ENCODE data around the gene TPD52L1. TPM values are rescaled to one million over a fixed set of nuclear protein-coding genes. Genes with fewer than 3 reads are reported as not detected.

TPD52L1 gene
- total and polyA plus RNA-seq, 2 experiments from 2014 or later = 22.8 to 24.0 TPM

DNA sequence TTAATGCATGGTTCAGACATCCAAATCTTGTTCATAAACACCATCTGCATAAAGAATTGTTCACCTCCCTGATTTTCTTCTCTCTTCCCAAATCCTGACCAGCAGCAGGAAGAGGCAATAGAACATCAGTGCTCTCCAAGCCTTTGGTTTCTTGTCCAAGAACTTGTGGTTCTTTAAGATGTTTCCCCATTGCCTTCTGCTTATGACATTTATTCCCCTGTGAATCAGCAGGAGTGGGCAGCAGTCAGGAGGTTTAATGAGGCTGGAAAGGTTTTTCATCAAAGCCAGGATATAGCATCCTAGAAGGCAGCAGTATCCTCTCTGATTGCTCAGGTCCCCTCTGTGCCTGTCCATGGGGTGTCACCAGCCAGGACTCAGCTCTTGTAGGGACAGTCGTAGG lies 142.9 kb downstream of the TPD52L1 start (continued):
- TF ChIP-seq STAT1 (IDR thresholded peaks at IDR 0.05; ENCODE audit: unreplicated experiment) = no peak
- TF ChIP-seq POLR2AphosphoS5 (IDR thresholded peaks at IDR 0.05; ENCODE audit: low read depth) = no peak
- no peak for TF ChIP-seq ZNF331 (CRISPR knock-in tag; IDR thresholded peaks at IDR 0.05; ENCODE audit: low read depth)
- TF ChIP-seq, protein P1, sequence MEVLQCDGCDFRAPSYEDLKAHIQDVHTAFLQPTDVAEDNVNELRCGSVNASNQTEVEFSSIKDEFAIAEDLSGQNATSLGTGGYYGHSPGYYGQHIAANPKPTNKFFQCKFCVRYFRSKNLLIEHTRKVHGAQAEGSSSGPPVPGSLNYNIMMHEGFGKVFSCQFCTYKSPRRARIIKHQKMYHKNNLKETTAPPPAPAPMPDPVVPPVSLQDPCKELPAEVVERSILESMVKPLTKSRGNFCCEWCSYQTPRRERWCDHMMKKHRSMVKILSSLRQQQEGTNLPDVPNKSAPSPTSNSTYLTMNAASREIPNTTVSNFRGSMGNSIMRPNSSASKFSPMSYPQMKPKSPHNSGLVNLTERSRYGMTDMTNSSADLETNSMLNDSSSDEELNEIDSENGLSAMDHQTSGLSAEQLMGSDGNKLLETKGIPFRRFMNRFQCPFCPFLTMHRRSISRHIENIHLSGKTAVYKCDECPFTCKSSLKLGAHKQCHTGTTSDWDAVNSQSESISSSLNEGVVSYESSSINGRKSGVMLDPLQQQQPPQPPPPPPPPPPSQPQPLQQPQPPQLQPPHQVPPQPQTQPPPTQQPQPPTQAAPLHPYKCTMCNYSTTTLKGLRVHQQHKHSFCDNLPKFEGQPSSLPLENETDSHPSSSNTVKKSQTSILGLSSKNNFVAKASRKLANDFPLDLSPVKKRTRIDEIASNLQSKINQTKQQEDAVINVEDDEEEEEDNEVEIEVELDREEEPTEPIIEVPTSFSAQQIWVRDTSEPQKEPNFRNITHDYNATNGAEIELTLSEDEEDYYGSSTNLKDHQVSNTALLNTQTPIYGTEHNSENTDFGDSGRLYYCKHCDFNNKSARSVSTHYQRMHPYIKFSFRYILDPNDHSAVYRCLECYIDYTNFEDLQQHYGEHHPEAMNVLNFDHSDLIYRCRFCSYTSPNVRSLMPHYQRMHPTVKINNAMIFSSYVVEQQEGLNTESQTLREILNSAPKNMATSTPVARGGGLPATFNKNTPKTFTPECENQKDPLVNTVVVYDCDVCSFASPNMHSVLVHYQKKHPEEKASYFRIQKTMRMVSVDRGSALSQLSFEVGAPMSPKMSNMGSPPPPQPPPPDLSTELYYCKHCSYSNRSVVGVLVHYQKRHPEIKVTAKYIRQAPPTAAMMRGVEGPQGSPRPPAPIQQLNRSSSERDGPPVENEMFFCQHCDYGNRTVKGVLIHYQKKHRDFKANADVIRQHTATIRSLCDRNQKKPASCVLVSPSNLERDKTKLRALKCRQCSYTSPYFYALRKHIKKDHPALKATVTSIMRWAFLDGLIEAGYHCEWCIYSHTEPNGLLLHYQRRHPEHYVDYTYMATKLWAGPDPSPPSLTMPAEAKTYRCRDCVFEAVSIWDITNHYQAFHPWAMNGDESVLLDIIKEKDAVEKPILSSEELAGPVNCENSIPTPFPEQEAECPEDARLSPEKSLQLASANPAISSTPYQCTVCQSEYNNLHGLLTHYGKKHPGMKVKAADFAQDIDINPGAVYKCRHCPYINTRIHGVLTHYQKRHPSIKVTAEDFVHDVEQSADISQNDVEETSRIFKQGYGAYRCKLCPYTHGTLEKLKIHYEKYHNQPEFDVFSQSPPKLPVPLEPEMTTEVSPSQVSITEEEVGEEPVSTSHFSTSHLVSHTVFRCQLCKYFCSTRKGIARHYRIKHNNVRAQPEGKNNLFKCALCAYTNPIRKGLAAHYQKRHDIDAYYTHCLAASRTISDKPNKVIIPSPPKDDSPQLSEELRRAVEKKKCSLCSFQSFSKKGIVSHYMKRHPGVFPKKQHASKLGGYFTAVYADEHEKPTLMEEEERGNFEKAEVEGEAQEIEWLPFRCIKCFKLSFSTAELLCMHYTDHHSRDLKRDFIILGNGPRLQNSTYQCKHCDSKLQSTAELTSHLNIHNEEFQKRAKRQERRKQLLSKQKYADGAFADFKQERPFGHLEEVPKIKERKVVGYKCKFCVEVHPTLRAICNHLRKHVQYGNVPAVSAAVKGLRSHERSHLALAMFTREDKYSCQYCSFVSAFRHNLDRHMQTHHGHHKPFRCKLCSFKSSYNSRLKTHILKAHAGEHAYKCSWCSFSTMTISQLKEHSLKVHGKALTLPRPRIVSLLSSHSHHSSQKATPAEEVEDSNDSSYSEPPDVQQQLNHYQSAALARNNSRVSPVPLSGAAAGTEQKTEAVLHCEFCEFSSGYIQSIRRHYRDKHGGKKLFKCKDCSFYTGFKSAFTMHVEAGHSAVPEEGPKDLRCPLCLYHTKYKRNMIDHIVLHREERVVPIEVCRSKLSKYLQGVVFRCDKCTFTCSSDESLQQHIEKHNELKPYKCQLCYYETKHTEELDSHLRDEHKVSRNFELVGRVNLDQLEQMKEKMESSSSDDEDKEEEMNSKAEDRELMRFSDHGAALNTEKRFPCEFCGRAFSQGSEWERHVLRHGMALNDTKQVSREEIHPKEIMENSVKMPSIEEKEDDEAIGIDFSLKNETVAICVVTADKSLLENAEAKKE (CRISPR knock-in tag; IDR thresholded peaks at IDR 0.05) = no peak
- TF ChIP-seq JUNB (IDR thresholded peaks at IDR 0.05; ENCODE audit: unreplicated experiment) = no peak
- TF ChIP-seq EZH2phosphoT487 (IDR thresholded peaks at IDR 0.05; ENCODE audit: unreplicated experiment) = no peak
- TF ChIP-seq CREB1 (CRISPR knock-in tag; IDR thresholded peaks at IDR 0.05; ENCODE audit: low read depth) = no peak
- TF ChIP-seq ZNF114 (CRISPR knock-in tag; IDR thresholded peaks at IDR 0.05) = no peak
- no peak for TF ChIP-seq NANOG (IDR thresholded peaks at IDR 0.05; ENCODE audit: borderline replicate concordance)

DNA sequence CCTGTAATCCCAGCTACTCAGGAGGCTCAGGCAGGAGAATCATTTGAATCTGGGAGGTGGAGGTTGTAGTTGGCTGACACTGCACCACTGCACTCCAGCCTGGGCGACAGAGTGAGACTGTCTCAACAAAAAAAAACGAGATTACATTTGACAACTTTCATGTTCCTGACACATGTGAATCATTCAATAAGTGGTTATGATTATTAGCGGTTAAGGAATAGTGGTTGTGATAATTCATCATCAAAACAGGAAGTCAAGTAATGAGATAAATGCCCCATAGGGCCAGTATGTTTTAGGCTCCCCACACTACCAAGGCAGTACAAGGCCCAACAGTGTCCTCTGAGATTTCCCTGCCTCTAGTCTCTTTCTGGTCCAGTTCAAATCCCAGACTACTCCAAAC lies 145.7 kb downstream of the TPD52L1 start:
- Histone ChIP-seq H3K27me3 (ENCODE audit: insufficient read depth) (no peaks in the 10 kb centered on the region), H3K4me2 (no peak overlapping the region), H3K9me2 (ENCODE audit: insufficient read depth) (peaks cover 14% of the 10 kb centered on the region), H4K20me1 (replicated peaks; ENCODE audit: insufficient read depth) (no peaks in the 10 kb centered on the region; the same call in 1 of the 2 replicates), H3K36me3 (ENCODE audit: insufficient read depth) (peaks cover 37% of the 10 kb centered on the region), H3K27ac (ENCODE audit: low read depth) (no peak overlapping the region), H3K4me3 (no peak overlapping the region), H2AFZ (no peak overlapping the region), H3K79me2 (replicated peaks; ENCODE audit: insufficient read depth) (peaks cover 16% of the 10 kb centered on the region), H3K4me1 (ENCODE audit: insufficient read depth) (peaks cover 16% of the 10 kb centered on the region; the same call in 1 of the 2 replicates), H3F3A (replicated peaks; ENCODE audit: low read depth) (no peaks in the 10 kb centered on the region)
- no peak for DNase-seq (ENCODE audit: low spot score)
- ATAC-seq = no peak
- Mint-ChIP-seq H3K27me3 (ENCODE audit: insufficient read depth, low read depth, poor library complexity) (peaks cover 5% of the 10 kb centered on the region), H3K36me3 (ENCODE audit: low read depth) (peaks cover 46% of the 10 kb centered on the region), H3K4me1 (peaks cover 11% of the 10 kb centered on the region), H3K4me3 (no peak overlapping the region), H3K9me3 (no peaks in the 10 kb centered on the region; the same call in 2 of the 3 replicates), H3K27ac (no peak overlapping the region)
- TF ChIP-seq ZNF331 (CRISPR knock-in tag; IDR thresholded peaks at IDR 0.05; ENCODE audit: low read depth) = no peak
- TF ChIP-seq STAT1 (IDR thresholded peaks at IDR 0.05; ENCODE audit: unreplicated experiment) = no peak
- TF ChIP-seq ZNF114 (CRISPR knock-in tag; IDR thresholded peaks at IDR 0.05) = no peak
- TF ChIP-seq CREB1 (CRISPR knock-in tag; IDR thresholded peaks at IDR 0.05; ENCODE audit: low read depth) = no peak
- no peak for TF ChIP-seq EZH2phosphoT487 (IDR thresholded peaks at IDR 0.05; ENCODE audit: unreplicated experiment)
- no peak for TF ChIP-seq NANOG (IDR thresholded peaks at IDR 0.05; ENCODE audit: borderline replicate concordance)
- TF ChIP-seq, protein P1 (CRISPR knock-in tag; IDR thresholded peaks at IDR 0.05) = no peak

Data from GM23338 (cell line).